H1 (cell line): ENCODE data around the gene TMEM187. TPM values are rescaled to one million over a fixed set of nuclear protein-coding genes. Genes with fewer than 3 reads are reported as not detected.

Experiments
- CHD7 ChIP-seq: fragments of 300-600 bp; sonication (generic); IDR thresholded peaks from 2 replicates; pipeline ENCODE4 v1.7.1; 2012; ENCODE audit warnings: low read length, moderate library complexity, mild to moderate bottlenecking, inconsistent platforms; ENCODE audit not compliant: insufficient replicate concordance
- HDAC6 ChIP-seq: IDR thresholded peaks from one replicate; pipeline ENCODE4 v1.7.1; 2012; ENCODE audit warnings: low read depth, mild to moderate bottlenecking, inconsistent platforms, low read length, moderate library complexity
- KDM4A ChIP-seq: IDR thresholded peaks from one replicate; pipeline ENCODE4 v1.7.1; 2012; ENCODE audit warnings: low read depth, mild to moderate bottlenecking, moderate library complexity, low read length, inconsistent platforms; ENCODE audit not compliant: severe bottlenecking
- MAX ChIP-seq: IDR thresholded peaks from 2 replicates; pipeline ENCODE4 v1.6.1; 2012; ENCODE audit warnings: inconsistent platforms
- SIX5 ChIP-seq: IDR thresholded peaks from 2 replicates; pipeline ENCODE4 v1.6.1; 2011; ENCODE audit warnings: mild to moderate bottlenecking, low read depth, low read length
- SP1 ChIP-seq: IDR thresholded peaks from 2 replicates; pipeline ENCODE4 v1.6.1; 2011; ENCODE audit warnings: low read depth, low read length
- SP2 ChIP-seq: IDR thresholded peaks from 2 replicates; pipeline ENCODE4 v1.6.1; 2012; ENCODE audit warnings: mild to moderate bottlenecking, low read length, inconsistent platforms
- SP4 ChIP-seq: IDR thresholded peaks from 2 replicates; pipeline ENCODE4 v1.6.1; 2012; ENCODE audit warnings: low read length, inconsistent platforms
- TBP ChIP-seq: IDR thresholded peaks from 2 replicates; pipeline ENCODE4 v1.6.1; 2011; ENCODE audit warnings: low read depth, low read length, improper control_type of control experiment
- USF2 ChIP-seq: IDR thresholded peaks from 2 replicates; pipeline ENCODE4 v1.6.1; 2011; ENCODE audit warnings: low read length, improper control_type of control experiment
- polyA plus RNA-seq, 7 experiments: library from polyadenylated mRNA; depleted of rRNA in 3 of 7; stranded (reverse) in 5 of 7; unstranded in 2 of 7; fragments of >200 nt in 5 of 7; fragments of 200-250 nt in 2 of 7; gene quantifications; 1 replicate in 5 of 7; 2 replicates in 1 of 7; 4 replicates in 1 of 7; pipeline versions ENCODE4 v1.2.1 to v1.2.3, GENCODE V29; 2011 to 2013; ENCODE audit warnings: missing spikeins in 2 of 7, mixed read lengths in 2 of 7
- total RNA-seq: library from RNA; stranded (reverse); fragmentation: NEBNext Ultra II Directional; extraction: Animal tissue kit (Norgen Biotek cat#: 25700); gene quantifications from 2 replicates; pipeline ENCODE4 v1.2.1, GENCODE V29; 2021

Gene TMEM187
- total and polyA plus RNA-seq, 2 of the 8 experiments (the other 6 are each of a cell fraction or from before 2014, with no cell fraction given), result 5.0 to 14.5 TPM

- no peak for TF ChIP-seq CHD7
- TF ChIP-seq SIX5, result no peak
- no peak for TF ChIP-seq MAX
- no peak for TF ChIP-seq KDM4A
- no peak for TF ChIP-seq SP1
- TF ChIP-seq USF2, result no peak
- TF ChIP-seq TBP, result no peak
- TF ChIP-seq SP2, result no peak
- no peak for TF ChIP-seq HDAC6
- no peak for TF ChIP-seq SP4
- TF ChIP-seq, all 59 proteins: peak for 0
Measured at GRCh38 chrX:154020536-154021115, 48.1 kb downstream of the TMEM187 start (continued).
